Colonic mucosa (tissue), 4 donors: ENCODE measurements around the gene DMRTC2. TPM values are rescaled to one million over a fixed set of nuclear protein-coding genes. Genes with fewer than 3 reads are reported as not detected.
A peak's percentile ranks its signal among the peaks of the same experiment; 100 is the strongest.
"Not testable (repeated sequence)": the region's sequence is repeated elsewhere in the genome, so short reads cannot be mapped to it uniquely, and the experiment has no call there.

Experiments
- DNase-seq: peaks from one replicate; pipeline ENCODE4 v3.0.0-alpha.2; 2020
- H3K27ac ChIP-seq: fragments of 200-600 bp; one replicate; pipeline ENCODE4 v1.8.0; 2021
- H3K27me3 ChIP-seq: fragments of 200-600 bp; one replicate; pipeline ENCODE4 v1.8.0; 2021
- H3K36me3 ChIP-seq: fragments of 200-600 bp; one replicate; pipeline ENCODE4 v1.8.0; 2021
- H3K4me1 ChIP-seq: fragments of 200-600 bp; one replicate; pipeline ENCODE4 v1.8.0; 2021; ENCODE audit warnings: mild to moderate bottlenecking
- H3K4me3 ChIP-seq: fragments of 200-600 bp; one replicate; pipeline ENCODE4 v1.8.0; 2021
- H3K9ac ChIP-seq, 2 donors: one replicate each; pipeline ENCODE4 v1.7.0; 2013; ENCODE audit warnings: control low read depth in 2 of 2, low read depth in 2 of 2, low read length in 2 of 2
- H3K9me3 ChIP-seq: fragments of 200-600 bp; one replicate; pipeline ENCODE4 v1.8.0; 2021
- intact Hi-C: fragments of 100-400 bp; cut with DNase I; formaldehyde crosslinking; loops from one replicate; pipeline ENCODE4 v1.14.1; 2022
- total RNA-seq, 2 donors: library from RNA; stranded (reverse); fragmentation: NEBNext Ultra II Directional in 1 of 2; extraction: Animal tissue kit (Norgen Biotek cat#: 25700) in 1 of 2; gene quantifications; one replicate each; pipeline ENCODE4 v1.2.1, GENCODE V29; 2021
- TF ChIP-seq, protein P1 (sequence below): fragments of 200-600 bp; IDR thresholded peaks from one replicate; pipeline ENCODE4 v1.8.0; 2022; ENCODE audit warnings: antibody characterized with exemption, mild to moderate bottlenecking
- donor health status: healthy.
- donor health status: DM: no; HTN: no; CAD: no.
- donor health status: DM: no; HTN: no; CAD: no.

DMRTC2 gene
- total RNA-seq, 2 donors from 2014 or later = not detected

DNA sequence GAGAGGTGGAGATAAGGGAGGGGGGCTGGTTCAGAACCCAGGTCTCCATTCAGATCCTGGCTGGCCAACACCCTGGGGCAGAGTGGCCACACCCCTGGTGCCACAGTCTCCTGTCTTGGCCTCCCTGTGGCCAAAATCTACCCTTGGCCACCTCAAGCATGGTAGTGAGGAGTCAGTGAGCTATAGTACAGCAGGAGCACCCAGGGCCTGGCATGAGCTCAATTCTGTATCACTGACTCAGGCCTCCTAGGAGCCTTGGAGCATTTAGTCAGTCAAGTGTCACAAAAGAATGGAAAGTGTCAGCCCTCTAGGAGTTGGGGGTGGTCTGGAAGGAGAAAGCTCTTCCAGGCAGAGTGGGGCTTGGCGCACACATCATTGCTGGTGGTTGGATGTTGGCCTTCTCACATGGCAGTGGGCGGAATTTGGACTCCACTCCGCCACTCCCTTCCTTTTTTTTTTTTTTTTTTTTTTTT lies 25.6 kb downstream of the DMRTC2 start:
- DNase-seq = no peak
- H3K27me3 ChIP-seq = no peaks in the 10 kb centered on the region
- H3K9me3 ChIP-seq = no peaks in the 10 kb centered on the region
- peaks cover 25% of the 10 kb centered on the region for H3K36me3 ChIP-seq
- no peak overlapping the region for H3K4me3 ChIP-seq
- intact Hi-C loops = loop anchor here (5.0 kb wide), 1 partner anchor 82 kb away; no protein-coding TSS in a partner anchor
- H3K4me1 ChIP-seq = peaks cover 5% of the 10 kb centered on the region
- H3K9ac ChIP-seq = peak overlapping the region in 1 of 2 donors; percentile 28
- H3K27ac ChIP-seq = peak overlapping the region; percentile 26
- TF ChIP-seq, protein P1, sequence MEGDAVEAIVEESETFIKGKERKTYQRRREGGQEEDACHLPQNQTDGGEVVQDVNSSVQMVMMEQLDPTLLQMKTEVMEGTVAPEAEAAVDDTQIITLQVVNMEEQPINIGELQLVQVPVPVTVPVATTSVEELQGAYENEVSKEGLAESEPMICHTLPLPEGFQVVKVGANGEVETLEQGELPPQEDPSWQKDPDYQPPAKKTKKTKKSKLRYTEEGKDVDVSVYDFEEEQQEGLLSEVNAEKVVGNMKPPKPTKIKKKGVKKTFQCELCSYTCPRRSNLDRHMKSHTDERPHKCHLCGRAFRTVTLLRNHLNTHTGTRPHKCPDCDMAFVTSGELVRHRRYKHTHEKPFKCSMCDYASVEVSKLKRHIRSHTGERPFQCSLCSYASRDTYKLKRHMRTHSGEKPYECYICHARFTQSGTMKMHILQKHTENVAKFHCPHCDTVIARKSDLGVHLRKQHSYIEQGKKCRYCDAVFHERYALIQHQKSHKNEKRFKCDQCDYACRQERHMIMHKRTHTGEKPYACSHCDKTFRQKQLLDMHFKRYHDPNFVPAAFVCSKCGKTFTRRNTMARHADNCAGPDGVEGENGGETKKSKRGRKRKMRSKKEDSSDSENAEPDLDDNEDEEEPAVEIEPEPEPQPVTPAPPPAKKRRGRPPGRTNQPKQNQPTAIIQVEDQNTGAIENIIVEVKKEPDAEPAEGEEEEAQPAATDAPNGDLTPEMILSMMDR = no peak

DNA sequence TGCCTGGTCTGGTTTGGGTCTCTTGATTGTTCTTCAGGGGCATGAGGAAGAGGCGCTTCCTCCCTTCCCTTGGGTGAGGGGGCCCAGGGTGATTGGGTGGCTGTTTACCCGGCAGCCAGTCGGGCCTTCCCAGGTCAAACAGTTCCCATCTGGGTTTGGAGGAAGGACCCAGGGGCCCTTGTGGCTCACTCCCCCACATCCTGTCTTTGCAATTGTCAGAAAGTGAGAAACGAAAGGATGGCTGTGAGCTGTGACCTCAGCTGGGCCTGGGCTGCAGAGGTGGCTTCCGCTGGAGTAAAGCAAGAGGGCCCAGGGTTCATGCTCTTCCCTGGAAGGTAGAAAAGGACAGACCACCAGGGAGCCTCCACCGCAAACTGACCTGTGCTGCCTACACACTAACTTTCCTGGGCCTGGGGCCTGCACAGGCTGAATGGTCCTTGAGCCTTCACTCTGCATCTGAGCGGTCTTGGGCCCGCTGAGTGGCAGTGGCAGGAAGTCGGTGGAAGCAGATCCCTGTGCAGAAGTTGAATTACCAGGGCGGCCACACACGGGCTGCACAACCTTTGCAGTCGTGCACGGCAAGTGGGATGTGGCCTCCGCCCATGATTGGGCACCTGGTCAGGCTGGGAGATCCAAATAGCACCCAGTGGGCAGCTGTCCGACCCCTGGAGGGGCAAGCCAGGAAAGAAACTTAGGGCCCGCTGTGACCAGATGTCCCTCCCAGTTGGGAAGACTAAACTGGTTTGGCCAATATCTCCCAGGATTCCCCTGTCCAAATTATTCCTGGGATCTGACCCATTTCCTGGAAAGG lies 26.9 kb downstream of the DMRTC2 start:
- Histone ChIP-seq H3K36me3 (peaks cover 25% of the 10 kb centered on the region), H3K9ac (peak overlapping the region in 1 of 2 donors; percentile 46), H3K4me3 (no peak overlapping the region), H3K27ac (peak overlapping the region; percentile 44), H3K27me3 (no peaks in the 10 kb centered on the region), H3K9me3 (no peaks in the 10 kb centered on the region), H3K4me1 (peaks cover 5% of the 10 kb centered on the region)
- DNase-seq = no peak
- TF ChIP-seq, protein P1 = no peak
- intact Hi-C loops = loop anchor here (5.0 kb wide), 1 partner anchor 81 kb away; no protein-coding TSS in a partner anchor

DNA sequence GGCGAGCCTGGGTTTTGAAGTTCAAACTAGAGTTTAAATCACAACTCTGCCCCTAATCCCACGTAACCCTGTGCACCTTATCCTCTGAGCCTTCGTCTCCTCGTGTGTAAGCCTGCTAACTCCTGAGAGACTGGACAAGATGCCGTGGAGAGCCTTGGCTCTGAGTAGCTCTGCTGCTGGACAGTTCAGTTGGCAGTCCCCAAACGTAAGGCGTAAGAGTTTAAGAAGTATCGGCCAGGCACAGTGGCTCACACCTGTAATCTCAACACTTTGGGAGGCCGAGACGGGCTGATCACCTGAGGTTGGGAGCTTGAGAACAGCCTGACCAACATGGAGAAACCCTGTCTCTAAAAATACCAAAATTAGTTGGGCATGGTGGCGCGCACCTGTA lies 27.5 kb downstream of the DMRTC2 start:
- Histone ChIP-seq H3K9me3 (no peaks in the 10 kb centered on the region), H3K4me1 (peaks cover 5% of the 10 kb centered on the region), H3K27me3 (no peaks in the 10 kb centered on the region), H3K4me3 (no peak overlapping the region), H3K27ac (peak overlapping the region; percentile 44), H3K36me3 (peaks cover 25% of the 10 kb centered on the region), H3K9ac (no peak overlapping the region)
- TF ChIP-seq, protein P1 = no peak
- intact Hi-C loops = loop anchor here (5.0 kb wide), 1 partner anchor 80 kb away; no protein-coding TSS in a partner anchor
- no peak for DNase-seq

DNA sequence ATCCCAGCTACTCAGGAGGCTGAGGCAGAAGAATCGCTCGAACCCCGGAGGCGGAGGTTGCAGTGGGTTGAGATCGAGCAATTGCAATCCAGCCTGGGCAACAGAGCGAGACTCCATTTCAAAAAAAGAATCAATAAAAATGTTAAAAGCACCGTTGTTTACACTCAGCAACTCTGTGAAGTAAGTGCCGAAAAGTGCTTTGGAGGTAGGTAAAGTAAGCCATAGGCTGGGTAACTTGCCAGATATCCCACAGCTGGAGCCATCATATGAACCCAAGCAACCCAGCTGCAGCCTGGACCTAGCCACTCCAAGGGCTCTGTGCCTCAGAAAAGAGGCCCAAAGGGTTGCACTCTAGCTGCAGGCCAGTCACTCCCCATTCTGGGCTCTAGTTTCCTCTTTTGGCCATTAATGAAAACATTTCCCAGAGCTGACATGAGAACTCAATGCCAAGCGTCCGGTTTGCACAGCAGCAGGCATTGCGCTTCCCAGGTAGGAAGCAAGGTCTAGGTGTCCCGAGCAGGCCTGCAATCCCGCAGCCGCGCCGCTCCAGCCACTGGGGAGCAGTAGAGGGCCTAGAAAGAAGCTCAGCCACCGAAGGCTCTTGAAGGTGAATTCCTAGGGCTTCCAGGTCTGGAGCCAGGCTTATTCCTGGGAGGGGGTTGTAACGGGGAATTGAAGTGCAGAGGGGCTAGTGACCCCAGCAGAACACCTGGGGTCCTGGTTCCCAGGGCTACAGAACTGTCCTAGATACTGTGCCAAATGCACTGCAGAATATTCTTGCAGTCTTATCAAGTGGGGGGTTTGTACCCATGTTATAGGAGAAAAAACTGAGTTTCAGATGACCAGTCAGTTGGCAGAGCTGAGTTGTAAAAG lies 28.2 kb downstream of the DMRTC2 start:
- Histone ChIP-seq H3K36me3 (peaks cover 25% of the 10 kb centered on the region), H3K27ac (no peak overlapping the region), H3K4me3 (no peak overlapping the region), H3K9me3 (no peaks in the 10 kb centered on the region), H3K27me3 (no peaks in the 10 kb centered on the region), H3K4me1 (peaks cover 5% of the 10 kb centered on the region), H3K9ac (no peak overlapping the region)
- intact Hi-C loops = loop anchor here (1.0 to 5.0 kb wide), 2 partner anchors 62 to 79 kb away; no protein-coding TSS in a partner anchor
- DNase-seq = peak; percentile 89
- TF ChIP-seq, protein P1 = peak; percentile 82

DNA sequence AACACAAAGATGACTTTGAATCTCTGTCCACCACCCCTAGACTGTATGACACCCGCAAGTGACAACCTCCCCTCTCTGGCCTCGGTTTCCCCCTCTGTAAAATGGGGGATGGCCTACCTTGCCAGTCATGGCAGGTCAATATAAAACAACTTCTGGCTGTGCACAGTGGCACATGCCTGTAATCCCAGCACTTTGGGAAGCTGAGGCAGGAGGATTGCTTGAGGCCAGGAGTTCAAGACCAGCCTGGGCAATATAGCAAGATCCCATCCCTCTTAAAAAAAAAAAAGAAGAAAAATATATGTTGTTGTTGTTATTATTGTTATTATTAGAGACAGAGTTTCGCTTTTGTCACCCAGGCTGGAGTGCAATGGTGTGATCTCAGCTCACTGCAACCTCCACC lies 31.1 kb downstream of the DMRTC2 start:
- H3K27ac ChIP-seq, DNase-seq, H3K36me3 ChIP-seq, H3K9ac ChIP-seq, H3K4me1 ChIP-seq, H3K27me3 ChIP-seq, H3K4me3 ChIP-seq, intact Hi-C loops, H3K9me3 ChIP-seq: not testable (repeated sequence)
